ENCODE data around the gene SIDT1.

Gene SIDT1

GRCh38 chr3:113676261-113676660 is 143.9 kb downstream of the SIDT1 start:
- no peak overlapping the region for H3K27ac ChIP-seq
- DNase-seq = no peak
- no peaks in the 10 kb centered on the region for H3K36me3 ChIP-seq (replicated peaks)
- H3K4me3 ChIP-seq (ENCODE audit: low read depth, low read length) = no peak overlapping the region
- TF ChIP-seq CTCF (IDR thresholded peaks at IDR 0.05; ENCODE audit: low read depth, low read length, missing control alignments) = no peak
- in situ Hi-C loops (cut with HindIII; ENCODE audit: low pct_ligation_motif_present, low sequenced_read_pairs) = no loop called here
- H3K27me3 ChIP-seq (replicated peaks) = no peaks in the 10 kb centered on the region

DNA sequence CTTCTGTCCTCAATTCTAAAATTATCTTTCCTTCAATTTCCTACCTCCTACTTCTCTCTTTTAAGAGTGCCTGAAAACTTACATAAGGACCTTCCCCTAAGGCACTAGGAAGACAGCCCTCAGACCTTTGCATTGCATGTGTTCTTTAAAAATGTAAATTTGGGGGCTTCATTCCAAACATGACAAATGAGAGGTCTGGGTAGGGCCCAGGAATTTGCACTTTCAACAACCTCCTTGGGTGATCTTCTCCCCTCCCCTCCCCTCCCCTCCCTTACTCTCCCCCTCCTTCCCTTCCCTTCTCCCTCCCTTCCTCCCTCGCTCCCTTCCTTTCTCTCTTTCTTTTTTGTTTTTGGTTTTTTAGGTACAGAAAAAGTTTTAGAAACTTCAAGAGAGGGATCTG is 145.4 kb downstream of the SIDT1 start:
- H3K27ac ChIP-seq = no peak overlapping the region

DNA sequence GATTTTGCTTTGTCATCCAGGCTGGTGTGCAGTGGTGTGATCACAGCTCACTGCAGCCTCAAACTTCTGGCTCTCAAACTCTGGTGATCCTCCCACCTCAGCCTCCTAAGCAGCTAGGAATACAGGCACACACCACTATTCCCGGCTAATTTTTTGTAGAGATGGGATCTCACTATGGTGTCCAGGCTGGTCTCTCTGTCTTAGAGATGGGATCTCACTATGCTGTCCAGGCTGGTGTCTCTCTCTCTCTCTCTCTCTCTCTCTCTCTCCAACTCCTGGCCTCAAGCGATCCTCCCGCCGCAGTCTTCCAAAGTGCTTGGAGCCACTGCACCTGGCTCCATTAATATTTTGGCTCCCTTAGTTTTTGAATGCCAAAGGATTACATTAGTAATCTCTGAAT is 146.4 kb downstream of the SIDT1 start:
- Histone ChIP-seq H3K27ac (no peak overlapping the region), H3K36me3 (replicated peaks) (no peaks in the 10 kb centered on the region), H3K27me3 (replicated peaks) (no peaks in the 10 kb centered on the region), H3K4me3 (ENCODE audit: low read depth, low read length) (no peak overlapping the region)
- TF ChIP-seq CTCF (IDR thresholded peaks at IDR 0.05; ENCODE audit: low read depth, low read length, missing control alignments) = no peak
- in situ Hi-C loops (cut with HindIII; ENCODE audit: low pct_ligation_motif_present, low sequenced_read_pairs) = no loop called here
- DNase-seq = no peak

More for the DNA sequence above, 145.4 kb downstream of the SIDT1 start:
- Histone ChIP-seq H3K27me3 (replicated peaks) (no peaks in the 10 kb centered on the region), H3K4me3 (ENCODE audit: low read depth, low read length) (no peak overlapping the region), H3K36me3 (replicated peaks) (no peaks in the 10 kb centered on the region)
- DNase-seq = no peak
- in situ Hi-C loops (cut with HindIII; ENCODE audit: low pct_ligation_motif_present, low sequenced_read_pairs) = no loop called here
- no peak for TF ChIP-seq CTCF (IDR thresholded peaks at IDR 0.05; ENCODE audit: low read depth, low read length, missing control alignments)

All from brain microvascular endothelial cell (primary cell).